Memory B cell (primary cell): Measurements from ENCODE around the gene LDLRAD3.

Experiments used
- ATAC-seq: fragments of 150-1000 bp; cut with Tn5 transposase; 2 replicates; pipeline ENCODE4 v1.10.0; 2021; ENCODE audit warnings: low read depth, mild to moderate bottlenecking, moderate library complexity
- DNase-seq, 2 donors: peaks; one replicate each; pipeline ENCODE4 v3.0.0; 2022; ENCODE audit warnings: low spot score in 2 of 2
- H3K27ac Mint-ChIP-seq: one replicate; pipeline ENCODE4 v1.8.0; 2022; ENCODE audit warnings: mild to moderate bottlenecking, moderate library complexity, mixed read lengths
- H3K27me3 Mint-ChIP-seq: one replicate; pipeline ENCODE4 v1.8.0; 2022; ENCODE audit warnings: mixed read lengths
- H3K36me3 Mint-ChIP-seq: one replicate; pipeline ENCODE4 v1.8.0; 2022; ENCODE audit warnings: mild to moderate bottlenecking, mixed read lengths
- H3K4me1 Mint-ChIP-seq: one replicate; pipeline ENCODE4 v1.8.0; 2022; ENCODE audit warnings: mixed read lengths
- H3K4me3 Mint-ChIP-seq: one replicate; pipeline ENCODE4 v1.8.0; 2022; ENCODE audit warnings: mild to moderate bottlenecking, moderate library complexity, mixed read lengths
- H3K9me3 Mint-ChIP-seq: one replicate; pipeline ENCODE4 v1.8.0; 2022; ENCODE audit warnings: mixed read lengths

LDLRAD3 gene

DNA sequence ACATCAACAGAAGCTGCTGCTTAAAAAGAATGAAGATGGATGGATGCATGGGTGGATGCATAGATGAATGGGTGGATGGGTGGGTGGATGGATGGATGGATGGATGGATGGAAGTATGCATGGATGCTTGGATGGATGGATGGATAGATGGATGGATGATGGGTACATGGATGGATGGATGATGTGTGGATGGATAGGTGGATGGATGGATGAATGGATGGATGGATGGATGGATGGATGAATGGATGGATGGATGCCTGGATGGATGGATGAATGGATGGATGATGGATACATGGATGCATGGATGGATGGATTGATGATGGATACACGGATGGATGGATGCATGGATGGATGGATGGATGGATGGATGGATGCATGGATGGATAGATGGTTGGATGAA lies 110.8 kb downstream of the LDLRAD3 start:
- H3K27me3 Mint-ChIP-seq: peaks cover 19% of the 10 kb centered on the region
- ATAC-seq: no peak
- no peaks in the 10 kb centered on the region for H3K36me3 Mint-ChIP-seq
- H3K9me3 Mint-ChIP-seq: peaks cover 13% of the 10 kb centered on the region
- peaks cover 4% of the 10 kb centered on the region for H3K4me1 Mint-ChIP-seq
- no peak overlapping the region for H3K27ac Mint-ChIP-seq
- no peak overlapping the region for H3K4me3 Mint-ChIP-seq
- DNase-seq: no peak

DNA sequence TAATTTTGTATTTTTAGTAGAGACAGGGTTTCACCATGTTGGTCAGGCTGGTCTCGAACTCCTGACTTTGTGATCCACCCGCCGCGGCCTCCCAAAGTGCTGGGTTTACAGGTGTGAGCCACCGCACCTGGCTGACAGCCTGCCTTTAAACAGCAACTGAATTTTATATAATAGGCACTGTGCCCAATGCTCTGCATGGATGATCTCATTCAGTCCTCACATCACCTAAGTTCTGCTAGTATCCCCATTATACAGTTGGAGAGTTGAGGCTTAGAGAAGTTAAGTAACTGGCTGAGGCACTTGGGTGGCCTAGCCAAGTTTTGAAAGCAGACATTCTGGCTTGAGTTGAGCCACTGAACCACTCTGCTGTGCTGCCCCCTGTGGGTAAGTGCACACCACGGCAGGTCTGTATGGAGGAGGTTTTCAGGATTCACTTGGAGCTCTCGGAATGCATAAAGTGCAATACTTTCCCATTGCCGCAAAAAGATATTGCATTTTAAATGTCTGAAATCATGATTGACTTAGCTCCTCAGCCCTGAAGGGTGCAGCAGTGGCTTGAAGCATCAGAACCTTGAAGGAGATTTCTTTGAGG lies 112.4 kb downstream of the LDLRAD3 start:
- ATAC-seq (no peak), DNase-seq (no peak)
- H3K9me3 Mint-ChIP-seq: peaks cover 11% of the 10 kb centered on the region
- peaks cover 17% of the 10 kb centered on the region for H3K27me3 Mint-ChIP-seq
- H3K36me3 Mint-ChIP-seq: peaks cover 1% of the 10 kb centered on the region
- no peak overlapping the region for H3K27ac Mint-ChIP-seq
- no peak overlapping the region for H3K4me3 Mint-ChIP-seq
- peaks cover 4% of the 10 kb centered on the region for H3K4me1 Mint-ChIP-seq

DNA sequence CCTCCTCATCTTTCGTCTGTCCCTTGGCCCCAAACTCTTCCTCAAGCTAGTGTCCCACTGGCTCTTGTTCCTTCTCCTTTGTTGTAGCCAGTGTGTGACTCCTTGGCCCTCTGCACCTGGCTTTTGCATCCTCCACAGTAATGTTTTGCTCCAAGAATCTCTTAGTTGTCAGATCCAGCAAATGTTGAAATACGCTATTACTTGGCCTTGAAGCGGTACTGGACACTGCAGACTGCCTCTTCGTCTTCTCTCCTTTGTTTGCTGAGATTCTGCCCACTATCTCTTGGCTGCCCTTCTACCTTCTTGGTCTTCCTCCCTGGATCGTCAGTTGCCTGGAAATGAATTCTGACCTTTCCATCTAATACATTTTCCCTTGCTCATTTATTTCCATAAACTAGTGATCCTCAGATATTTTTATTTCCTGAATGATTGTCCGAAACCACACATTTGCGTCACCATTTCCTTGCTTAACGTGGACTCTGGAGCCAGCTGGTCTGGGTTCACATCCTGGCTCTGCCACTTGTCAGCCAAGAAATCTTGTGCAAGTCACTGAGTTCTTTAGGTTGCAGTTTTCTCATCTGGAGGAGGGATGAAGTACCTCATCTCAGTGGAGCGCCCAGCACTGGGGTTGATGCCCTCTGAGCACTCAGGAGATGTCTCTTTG lies 113.6 kb downstream of the LDLRAD3 start:
- ATAC-seq (no peak), DNase-seq (no peak)
- Mint-ChIP-seq H3K4me3 (no peak overlapping the region), H3K9me3 (peaks cover 11% of the 10 kb centered on the region), H3K27ac (no peak overlapping the region), H3K27me3 (peaks cover 17% of the 10 kb centered on the region), H3K36me3 (peaks cover 1% of the 10 kb centered on the region), H3K4me1 (peaks cover 4% of the 10 kb centered on the region)

DNA sequence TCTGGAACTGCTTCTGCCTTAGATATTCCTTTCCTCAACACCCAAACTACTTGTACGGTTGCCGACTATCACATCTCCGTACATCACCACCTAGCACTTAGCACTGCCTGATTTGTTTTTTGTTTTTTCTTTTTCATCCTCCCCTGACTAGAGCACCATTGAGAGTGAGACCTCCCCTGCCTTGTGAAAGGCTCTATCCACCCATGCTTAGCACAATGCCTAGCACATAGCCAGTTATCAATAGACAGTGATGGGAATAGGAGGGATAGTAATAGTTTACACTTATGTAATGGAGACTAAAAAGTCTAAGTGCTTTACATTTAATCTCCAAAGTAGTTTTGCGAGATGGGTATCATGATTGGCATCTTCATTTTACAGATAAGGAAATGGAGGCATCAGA lies 115.8 kb downstream of the LDLRAD3 start:
- Mint-ChIP-seq H3K27ac (no peak overlapping the region), H3K4me1 (peaks cover 2% of the 10 kb centered on the region), H3K4me3 (no peak overlapping the region), H3K27me3 (peaks cover 18% of the 10 kb centered on the region), H3K9me3 (peaks cover 10% of the 10 kb centered on the region), H3K36me3 (peaks cover 1% of the 10 kb centered on the region)
- ATAC-seq (no peak), DNase-seq (no peak)

DNA sequence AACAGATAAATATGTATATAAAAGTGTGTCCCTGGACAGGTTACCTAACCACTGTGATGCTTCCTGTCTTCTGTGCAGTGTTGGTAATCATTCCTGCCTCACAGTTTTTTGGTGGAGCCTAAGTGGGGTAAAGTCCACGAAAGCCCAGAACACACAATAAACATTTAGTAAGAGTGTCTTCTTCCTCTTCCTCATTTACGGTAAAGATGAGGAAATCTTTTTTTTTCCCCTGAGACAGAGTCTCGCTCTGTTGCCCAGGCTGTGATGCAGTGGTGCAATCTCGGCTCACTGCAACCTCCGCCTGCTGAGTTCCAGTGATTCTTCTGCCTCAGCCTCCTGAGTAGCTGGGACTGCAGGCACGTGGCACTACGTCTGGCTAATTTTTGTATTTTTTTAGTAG lies 117.1 kb downstream of the LDLRAD3 start:
- Mint-ChIP-seq H3K4me3 (no peak overlapping the region), H3K4me1 (no peaks in the 10 kb centered on the region), H3K9me3 (peaks cover 7% of the 10 kb centered on the region), H3K27me3 (peaks cover 20% of the 10 kb centered on the region), H3K36me3 (peaks cover 1% of the 10 kb centered on the region), H3K27ac (no peak overlapping the region)
- DNase-seq (no peak), ATAC-seq (no peak)

DNA sequence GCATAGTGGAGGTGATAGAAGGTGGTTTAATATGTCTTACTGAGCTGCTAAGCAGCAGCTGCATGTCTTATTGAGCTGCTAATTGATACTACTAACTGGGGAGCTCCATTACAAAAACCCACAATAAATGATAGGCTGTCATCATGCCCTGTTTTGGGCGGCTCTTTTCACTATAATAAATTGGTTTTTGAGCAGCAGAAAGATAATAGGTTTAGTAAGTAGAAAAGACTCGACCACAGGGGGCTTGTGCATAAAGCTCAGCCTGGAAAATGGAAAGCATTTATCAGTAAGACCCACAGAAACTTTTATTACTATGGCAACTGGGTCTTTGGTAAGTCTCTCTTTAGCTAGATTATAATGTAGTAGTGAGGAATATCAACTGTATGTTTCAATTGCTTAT lies 117.6 kb downstream of the LDLRAD3 start:
- Mint-ChIP-seq H3K27me3 (peaks cover 21% of the 10 kb centered on the region), H3K27ac (no peak overlapping the region), H3K4me1 (no peaks in the 10 kb centered on the region), H3K4me3 (no peak overlapping the region), H3K9me3 (peaks cover 7% of the 10 kb centered on the region), H3K36me3 (peaks cover 1% of the 10 kb centered on the region)
- no peak for ATAC-seq
- no peak for DNase-seq

DNA sequence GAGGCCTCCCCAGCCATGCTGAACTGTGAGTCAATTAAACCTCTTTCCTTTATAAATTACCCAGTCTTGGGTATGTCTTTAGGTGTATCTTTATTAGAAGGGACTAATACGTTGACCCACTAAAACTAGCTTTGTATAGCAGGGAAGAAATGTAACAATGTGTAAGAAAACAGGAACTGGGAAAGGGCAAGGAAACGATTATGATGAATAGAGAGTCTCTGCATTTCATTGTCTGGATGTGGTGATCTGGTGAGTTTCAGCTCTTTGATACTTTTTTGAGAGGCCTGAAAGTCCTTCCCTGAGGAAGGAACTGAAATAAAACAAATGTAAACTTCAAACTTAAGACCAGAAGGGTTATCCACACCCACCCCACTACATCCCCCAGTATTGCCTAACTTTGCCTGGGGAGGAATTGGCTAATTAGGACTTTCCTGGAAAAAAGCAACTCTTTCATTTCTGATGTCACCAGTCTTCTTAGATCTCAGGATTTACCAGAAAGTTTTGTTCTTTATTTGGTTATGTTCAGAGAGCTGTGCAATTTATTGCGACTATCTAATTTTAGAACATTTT lies 119.0 kb downstream of the LDLRAD3 start:
- Mint-ChIP-seq H3K4me1 (no peaks in the 10 kb centered on the region), H3K36me3 (peaks cover 4% of the 10 kb centered on the region), H3K9me3 (peaks cover 11% of the 10 kb centered on the region), H3K27ac (no peak overlapping the region), H3K4me3 (no peak overlapping the region), H3K27me3 (peaks cover 17% of the 10 kb centered on the region)
- DNase-seq (no peak), ATAC-seq (no peak)

DNA sequence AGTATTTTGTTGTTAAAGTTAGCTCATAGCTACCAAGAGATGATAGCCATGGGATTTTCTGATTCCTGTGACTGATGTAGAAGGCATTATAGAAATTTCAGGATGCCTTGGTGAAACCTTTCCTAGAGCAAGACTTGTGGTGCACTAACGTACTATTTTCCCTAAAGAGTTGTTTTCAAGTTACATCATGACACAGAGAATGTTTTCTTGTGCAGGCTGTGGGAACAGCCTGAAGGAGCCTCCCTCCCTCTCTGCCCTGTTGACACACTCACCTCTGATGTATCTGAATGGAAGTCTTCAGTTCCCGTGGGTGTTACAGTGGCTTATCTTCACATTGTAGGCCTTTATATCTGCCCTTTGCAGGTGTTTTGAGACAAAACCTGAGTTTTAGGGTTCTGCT lies 121.6 kb downstream of the LDLRAD3 start:
- Mint-ChIP-seq H3K36me3 (peaks cover 4% of the 10 kb centered on the region), H3K27ac (no peak overlapping the region), H3K4me3 (no peak overlapping the region), H3K4me1 (no peaks in the 10 kb centered on the region), H3K9me3 (peaks cover 10% of the 10 kb centered on the region), H3K27me3 (peaks cover 11% of the 10 kb centered on the region)
- ATAC-seq (no peak), DNase-seq (no peak)

DNA sequence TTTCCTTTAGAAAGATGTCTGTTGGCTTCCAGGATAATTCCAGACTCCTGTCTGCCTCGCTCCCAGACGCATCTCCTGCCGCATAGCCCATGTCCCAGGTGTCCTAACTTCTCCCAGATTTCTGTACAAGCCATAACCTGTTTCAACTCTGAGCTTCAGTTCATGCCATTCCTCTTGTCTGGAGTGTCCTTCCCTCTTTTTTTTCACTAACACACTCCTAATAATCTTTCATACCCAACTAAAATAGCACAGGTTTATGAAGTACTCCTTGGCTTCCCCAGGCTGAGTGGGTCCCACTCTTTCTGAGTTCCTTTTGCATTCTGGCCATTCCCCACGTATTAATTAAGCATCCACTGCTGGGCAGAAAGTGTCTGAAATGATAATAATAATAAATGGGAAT lies 123.0 kb downstream of the LDLRAD3 start:
- Mint-ChIP-seq H3K4me3 (no peak overlapping the region), H3K9me3 (peaks cover 10% of the 10 kb centered on the region), H3K27me3 (peaks cover 14% of the 10 kb centered on the region), H3K4me1 (no peaks in the 10 kb centered on the region), H3K27ac (no peak overlapping the region), H3K36me3 (peaks cover 3% of the 10 kb centered on the region)
- ATAC-seq: no peak
- no peak for DNase-seq

DNA sequence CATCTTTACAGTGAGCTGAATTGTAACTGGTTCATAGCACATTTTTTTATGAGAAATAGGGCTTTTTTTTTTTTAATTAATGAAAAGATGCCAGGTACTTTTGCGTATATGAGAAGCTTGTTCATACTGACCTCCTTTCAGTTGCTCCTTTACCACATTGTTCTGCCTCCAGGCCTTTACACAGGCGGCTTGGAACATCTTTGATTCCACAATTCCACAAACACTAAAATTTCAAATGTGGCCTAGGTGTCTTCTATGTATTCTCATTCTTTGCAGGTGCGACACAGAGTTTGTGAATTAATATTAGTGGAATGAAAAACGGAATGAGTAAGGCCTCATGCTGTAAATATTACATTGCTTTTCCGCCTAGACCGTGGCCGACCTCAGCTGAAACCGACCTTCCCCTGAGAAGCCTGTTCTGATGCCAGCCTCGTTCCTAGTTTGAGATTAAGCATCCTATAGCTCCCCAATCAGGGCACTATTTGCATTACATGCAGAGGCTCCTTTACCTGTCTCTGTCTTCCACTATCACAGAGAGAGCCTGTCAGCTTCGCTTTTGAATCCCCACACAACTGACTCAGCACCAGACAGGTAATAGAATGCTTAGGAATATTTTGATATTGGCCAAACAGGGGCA lies 125.8 kb downstream of the LDLRAD3 start:
- Mint-ChIP-seq H3K27me3 (peaks cover 16% of the 10 kb centered on the region), H3K4me3 (no peak overlapping the region), H3K4me1 (no peaks in the 10 kb centered on the region), H3K9me3 (peaks cover 9% of the 10 kb centered on the region), H3K27ac (no peak overlapping the region), H3K36me3 (peaks cover 3% of the 10 kb centered on the region)
- ATAC-seq (no peak), DNase-seq (no peak)

DNA sequence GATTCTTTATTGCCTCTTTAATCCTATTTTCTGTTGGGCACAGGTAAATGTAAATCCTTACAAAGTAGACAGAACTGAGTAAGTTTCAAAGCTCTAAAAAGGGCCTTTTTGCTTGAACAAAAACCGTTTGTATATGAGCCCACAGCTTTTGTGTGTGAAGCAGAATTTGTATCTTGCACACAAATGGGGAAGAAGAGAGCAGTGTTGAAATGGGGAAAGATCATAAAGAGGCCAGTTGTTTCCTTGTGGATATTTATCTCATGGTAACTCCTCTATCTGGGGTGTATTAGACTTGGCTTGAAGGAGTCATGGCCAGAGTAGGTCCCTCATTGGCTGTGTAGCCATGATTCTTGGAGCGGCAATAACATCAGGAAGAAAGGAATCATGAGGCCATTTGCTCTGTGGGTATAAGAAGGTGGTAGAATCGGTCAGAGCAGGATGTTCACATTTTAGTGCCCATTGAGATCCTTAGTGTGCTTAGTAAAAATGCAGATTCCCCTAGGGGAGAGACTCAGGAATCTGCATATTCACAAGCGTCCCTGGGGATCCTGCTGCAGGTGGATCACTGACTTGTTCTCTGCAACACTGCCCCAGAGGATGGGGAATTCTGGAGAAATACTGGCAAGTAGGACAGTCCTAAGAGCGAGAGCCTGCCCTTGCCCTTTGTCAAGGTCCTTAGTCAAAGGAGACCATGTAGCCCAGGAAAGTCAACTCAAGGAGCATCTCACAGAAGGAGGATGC lies 126.5 kb downstream of the LDLRAD3 start:
- ATAC-seq (no peak), DNase-seq (no peak)
- H3K27me3 Mint-ChIP-seq: peaks cover 14% of the 10 kb centered on the region
- H3K27ac Mint-ChIP-seq: no peak overlapping the region
- no peak overlapping the region for H3K4me3 Mint-ChIP-seq
- peaks cover 8% of the 10 kb centered on the region for H3K9me3 Mint-ChIP-seq
- H3K36me3 Mint-ChIP-seq: peaks cover 3% of the 10 kb centered on the region
- H3K4me1 Mint-ChIP-seq: no peaks in the 10 kb centered on the region

DNA sequence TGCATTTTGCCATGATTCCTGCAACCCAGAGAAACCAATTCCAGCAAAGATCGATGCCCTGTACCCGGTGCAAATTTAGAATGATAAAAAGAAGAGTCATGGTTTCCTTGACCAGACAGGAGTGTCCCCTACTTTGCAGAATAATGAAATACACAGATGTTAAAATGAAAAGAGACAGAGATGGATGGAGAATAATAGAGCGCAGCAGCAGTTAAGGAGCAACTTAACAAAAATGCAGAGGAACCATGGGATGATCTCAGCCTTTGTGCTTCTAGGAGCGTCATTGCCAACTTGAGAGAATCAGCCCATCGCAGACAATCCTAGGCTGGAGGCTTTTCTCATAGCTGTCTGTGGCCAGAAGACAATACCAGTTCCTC lies 127.1 kb downstream of the LDLRAD3 start:
- DNase-seq (no peak), ATAC-seq (no peak)
- peaks cover 14% of the 10 kb centered on the region for H3K27me3 Mint-ChIP-seq

DNA sequence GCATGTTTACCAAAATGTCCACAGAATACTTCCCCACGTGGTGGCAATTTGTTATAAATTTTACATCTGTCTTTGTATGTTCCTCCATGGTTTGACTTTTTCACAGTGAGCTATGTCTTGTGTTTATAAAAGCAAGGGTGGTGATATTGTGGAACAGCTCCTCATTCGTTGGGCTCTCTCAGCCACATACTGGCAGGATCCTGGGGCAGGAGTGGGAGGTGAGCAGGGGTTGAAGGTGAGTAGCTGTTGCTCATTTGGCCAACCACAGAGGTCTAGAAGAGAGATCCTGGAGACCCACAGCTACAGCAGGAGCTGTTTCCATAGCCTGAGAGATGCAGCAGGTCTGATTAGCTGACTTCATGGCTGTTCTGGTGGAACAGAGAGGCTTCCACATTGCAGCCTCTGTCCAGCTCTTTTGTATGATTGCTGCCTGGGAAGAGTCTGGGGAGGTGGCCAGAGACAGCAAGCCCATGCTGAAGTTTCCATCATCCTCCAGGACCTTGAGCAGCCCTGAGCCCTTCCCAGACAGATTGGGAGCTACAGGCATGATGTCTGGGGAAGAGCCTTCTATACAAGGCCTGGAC lies 128.1 kb downstream of the LDLRAD3 start:
- Mint-ChIP-seq H3K27ac (no peak overlapping the region), H3K36me3 (peaks cover under 1% of the 10 kb centered on the region), H3K9me3 (peaks cover 5% of the 10 kb centered on the region), H3K27me3 (peaks cover 13% of the 10 kb centered on the region), H3K4me1 (no peaks in the 10 kb centered on the region), H3K4me3 (no peak overlapping the region)
- DNase-seq (no peak), ATAC-seq (no peak)

More for the DNA sequence above, 127.1 kb downstream of the LDLRAD3 start:
- no peak overlapping the region for H3K4me3 Mint-ChIP-seq
- no peak overlapping the region for H3K27ac Mint-ChIP-seq
- peaks cover 3% of the 10 kb centered on the region for H3K36me3 Mint-ChIP-seq
- H3K9me3 Mint-ChIP-seq: peaks cover 8% of the 10 kb centered on the region
- H3K4me1 Mint-ChIP-seq: no peaks in the 10 kb centered on the region
